Transverse colon (tissue), 4 donors: ENCODE data around the gene TPSB2. TPM values are rescaled to one million over a fixed set of nuclear protein-coding genes. Genes with fewer than 3 reads are reported as not detected.

Experiments
- DNase-seq: peaks from one replicate; pipeline ENCODE4 v3.0.0-alpha.2; 2019
- H3K27ac ChIP-seq, 4 donors: fragments of 200-600 bp; sonication (generic); 2 replicates each; pipeline ENCODE4 v1.5.1; 2016 to 2018; ENCODE audit warnings: inconsistent platforms in 4 of 4
- H3K27me3 ChIP-seq: fragments of 200-600 bp; sonication (generic); 2 replicates; pipeline ENCODE4 v1.5.1; 2017; ENCODE audit warnings: inconsistent platforms
- H3K36me3 ChIP-seq, 4 donors: fragments of 200-600 bp; sonication (generic); 2 replicates each; pipeline ENCODE4 v1.5.1; 2017 to 2019; ENCODE audit warnings: inconsistent platforms in 4 of 4
- H3K4me1 ChIP-seq, 4 donors: fragments of 200-600 bp; sonication (generic); 2 replicates each; pipeline ENCODE4 v1.5.1; 2017 to 2020; ENCODE audit warnings: inconsistent platforms in 4 of 4
- H3K4me3 ChIP-seq, 4 donors: fragments of 200-600 bp; sonication (generic); 1 replicate in 1 of 4; 2 replicates in 3 of 4; pipeline versions ENCODE4 v1.5.1 to v1.6.1; 2017 to 2019; ENCODE audit warnings: inconsistent platforms in 4 of 4
- H3K9me3 ChIP-seq, 2 donors: fragments of 200-600 bp; sonication (generic); 2 replicates each; pipeline ENCODE4 v1.5.1; 2017 to 2019; ENCODE audit warnings: inconsistent platforms in 2 of 2
- CTCF ChIP-seq, 5 experiments: fragments of 200-600 bp in 3 of 5; fragments of 450-650 bp in 2 of 5; sonication (generic) in 3 of 5; IDR thresholded peaks; 1 replicate in 2 of 5; 2 replicates in 3 of 5; pipeline ENCODE4 v1.5.1; 2016 to 2017; ENCODE audit warnings: antibody characterized with exemption in 5 of 5, inconsistent platforms in 3 of 5, mild to moderate bottlenecking in 2 of 5, moderate library complexity in 1 of 5
- EP300 ChIP-seq: sonication (generic); formaldehyde crosslinking; IDR thresholded peaks from one replicate; pipeline ENCODE4 v1.6.1; 2017; ENCODE audit warnings: antibody characterized with exemption, low read depth
- POLR2A ChIP-seq: fragments of 450-650 bp; IDR thresholded peaks from one replicate; pipeline ENCODE4 v1.6.1; 2016; ENCODE audit warnings: antibody characterized with exemption, mild to moderate bottlenecking, moderate library complexity
- POLR2AphosphoS5 ChIP-seq, 3 donors: sonication (generic); formaldehyde crosslinking; IDR thresholded peaks; one replicate each; pipeline ENCODE4 v1.6.1; 2016; ENCODE audit warnings: antibody characterized with exemption in 3 of 3
- WGBS, 2 donors: methylation state at CpG; one replicate each; pipeline ENCODE4 v1.1.5; 2018; ENCODE audit warnings: low coverage in 1 of 2; 5-methylcytosine and 5-hydroxymethylcytosine counted together
- in situ Hi-C, 4 donors: fragments of 200-750 bp; cut with MboI; loops; one replicate each; pipeline versions ENCODE4 v1.15.0 to v1.15.1; 2017; ENCODE audit warnings: low sequenced_read_pairs in 3 of 4, low pct_ligation_motif_present in 1 of 4, low pct_unique_long_range_greater_than_20kb in 1 of 4
- intact Hi-C: fragments of 100-400 bp; cut with DNase I; formaldehyde crosslinking; loops from one replicate; pipeline ENCODE4 v1.15.1; 2023; ENCODE audit warnings: low total_unique reads
- total RNA-seq, 4 donors: library from RNA; depleted of rRNA; stranded (reverse); fragments of >200 nt; gene quantifications; one replicate each; pipeline ENCODE4 v1.1.0, GENCODE V29; 2016

The TPSB2 gene
- total RNA-seq, 4 donors from 2014 or later = 12.5 to 35.2 (median 24.8) TPM

- in situ Hi-C loops (no loop called here), intact Hi-C loops (no loop called here)
- DNase-seq = no peak
- H3K27ac ChIP-seq = no peak overlapping the region
- H3K4me1 ChIP-seq = peaks cover 0 to 2% (median under 1%) of the 10 kb centered on the region in 4 donors
- H3K27me3 ChIP-seq = peaks cover 32% of the 10 kb centered on the region
- no peak overlapping the region for H3K4me3 ChIP-seq
- no peaks in the 10 kb centered on the region for H3K36me3 ChIP-seq
- H3K9me3 ChIP-seq = no peaks in the 10 kb centered on the region
- TF ChIP-seq CTCF (IDR thresholded peaks at IDR 0.05) (no peak), EP300 (no peak), POLR2A (no peak), POLR2AphosphoS5 (IDR thresholded peaks at IDR 0.05) (no peak)
- 73% methylated on average over 18 of the region's 19 CpGs; no CpG with 5 or more reads in 1 of the 2 donors for WGBS, 2 donors
These were observed 47.2 kb upstream of the TPSB2 start for GRCh38 chr16:1277151-1277598.

GRCh38 chr16:1276580-1276878 lies 46.5 kb upstream of the TPSB2 start:
- DNase-seq = no peak
- no peak overlapping the region for H3K4me3 ChIP-seq
- no peaks in the 10 kb centered on the region for H3K9me3 ChIP-seq
- H3K36me3 ChIP-seq = no peaks in the 10 kb centered on the region
- peaks cover 32% of the 10 kb centered on the region for H3K27me3 ChIP-seq
- TF ChIP-seq CTCF (IDR thresholded peaks at IDR 0.05) (no peak), POLR2A (no peak), EP300 (no peak), POLR2AphosphoS5 (IDR thresholded peaks at IDR 0.05) (no peak)
- peaks cover 0 to 8% (median 5%) of the 10 kb centered on the region in 4 donors for H3K4me1 ChIP-seq
- 86% methylated on average over 6 of the region's 14 CpGs; no CpG with 5 or more reads in 1 of the 2 donors for WGBS, 2 donors
- intact Hi-C loops (no loop called here), in situ Hi-C loops (no loop called here)
- H3K27ac ChIP-seq = no peak overlapping the region

GRCh38 chr16:1275791-1276579 lies 46.0 kb upstream of the TPSB2 start:
- no peak for DNase-seq
- WGBS, 2 donors = 66 to 87% methylated on average over 3 to 25 of the region's 30 CpGs
- Histone ChIP-seq H3K27me3 (peaks cover 32% of the 10 kb centered on the region), H3K4me1 (peaks cover 0 to 10% (median 6%) of the 10 kb centered on the region in 4 donors), H3K9me3 (no peaks in the 10 kb centered on the region), H3K36me3 (no peaks in the 10 kb centered on the region), H3K27ac (no peak overlapping the region), H3K4me3 (no peak overlapping the region)
- in situ Hi-C loops = no loop called here
- no peak for TF ChIP-seq POLR2A
- no peak for TF ChIP-seq POLR2AphosphoS5 (IDR thresholded peaks at IDR 0.05)
- no peak for TF ChIP-seq EP300
- no peak for TF ChIP-seq CTCF (IDR thresholded peaks at IDR 0.05)
- intact Hi-C loops = no loop called here

- no peaks in the 10 kb centered on the region for H3K9me3 ChIP-seq
- no peaks in the 10 kb centered on the region for H3K36me3 ChIP-seq
- H3K4me3 ChIP-seq = no peak overlapping the region
- 90 to 91% methylated on average over 3 to 7 of the region's 7 CpGs for WGBS, 2 donors
- intact Hi-C loops (no loop called here), in situ Hi-C loops (no loop called here)
- H3K4me1 ChIP-seq = peaks cover 0 to 10% (median 6%) of the 10 kb centered on the region in 4 donors
- TF ChIP-seq POLR2A (no peak), EP300 (no peak), CTCF (IDR thresholded peaks at IDR 0.05) (no peak), POLR2AphosphoS5 (IDR thresholded peaks at IDR 0.05) (no peak)
- peaks cover 34% of the 10 kb centered on the region for H3K27me3 ChIP-seq
- no peak overlapping the region for H3K27ac ChIP-seq
- no peak for DNase-seq
These were observed 44.8 kb upstream of the TPSB2 start for GRCh38 chr16:1274767-1275166.
